GM21381 (cell line): Measurements from ENCODE around the gene CCDC73.
"Not testable (repeated sequence)": the region's sequence is repeated elsewhere in the genome, so short reads cannot be mapped to it uniquely, and the experiment has no call there.

Source experiments
- ATAC-seq: cut with Tn5 transposase; IDR thresholded peaks from one replicate; pipeline ENCODE4 v1.9.1; 2021; ENCODE audit warnings: mild to moderate bottlenecking, moderate library complexity; ENCODE audit not compliant: unreplicated experiment

The CCDC73 gene

GRCh38 chr11:32708978-32709377, 85.5 kb downstream of the CCDC73 start:
- ATAC-seq = not testable (repeated sequence)

GRCh38 chr11:32706985-32707741, 87.3 kb downstream of the CCDC73 start:
- peak; percentile 86 for ATAC-seq

GRCh38 chr11:32705309-32706033, 89.0 kb downstream of the CCDC73 start:
- ATAC-seq = no peak

GRCh38 chr11:32704775-32705174, 89.7 kb downstream of the CCDC73 start:
- ATAC-seq = no peak

GRCh38 chr11:32704261-32704660, 90.2 kb downstream of the CCDC73 start:
- ATAC-seq = no peak

- ATAC-seq = no peak
Measured at GRCh38 chr11:32701616-32702015, 92.8 kb downstream of the CCDC73 start.

- no peak for ATAC-seq
Measured at GRCh38 chr11:32698579-32698978, 95.9 kb downstream of the CCDC73 start.

GRCh38 chr11:32671051-32671450, 123.4 kb downstream of the CCDC73 start:
- ATAC-seq = no peak

GRCh38 chr11:32659672-32660071, 134.8 kb downstream of the CCDC73 start:
- no peak for ATAC-seq

- ATAC-seq = no peak
Measured at GRCh38 chr11:32658639-32659406, 135.6 kb downstream of the CCDC73 start.

- ATAC-seq = no peak
Measured at GRCh38 chr11:32643526-32643925, 150.9 kb downstream of the CCDC73 start.

GRCh38 chr11:32641361-32641760, 153.1 kb downstream of the CCDC73 start:
- ATAC-seq = no peak

- no peak for ATAC-seq
Measured at GRCh38 chr11:32635819-32636218, 158.6 kb downstream of the CCDC73 start.

GRCh38 chr11:32630844-32631243, 163.6 kb downstream of the CCDC73 start:
- ATAC-seq = no peak

- no peak for ATAC-seq
Measured at GRCh38 chr11:32616903-32617302, 177.6 kb downstream of the CCDC73 start.

- ATAC-seq = no peak
Measured at GRCh38 chr11:32615422-32615821, 179.0 kb downstream of the CCDC73 start.

- ATAC-seq = no peak
Measured at GRCh38 chr11:32613500-32614151, 180.8 kb downstream of the CCDC73 start.

- no peak for ATAC-seq
Measured at GRCh38 chr11:32610797-32611352, 183.6 kb downstream of the CCDC73 start.

GRCh38 chr11:32608826-32609225, 185.6 kb downstream of the CCDC73 start:
- ATAC-seq = not testable (repeated sequence)

GRCh38 chr11:32606220-32606619, 188.2 kb downstream of the CCDC73 start:
- no peak for ATAC-seq
